Activated CD8-positive, alpha-beta memory T cell treated with anti-CD3 and anti-CD28 coated beads, Interleukin-2, amount 50 U/mL, for 4 hours (primary cell): Measurements from ENCODE around the gene MAD1L1.
"Not testable (repeated sequence)": the region's sequence is repeated elsewhere in the genome, so short reads cannot be mapped to it uniquely, and the experiment has no call there.

Experiments
- DNase-seq: peaks from one replicate; pipeline ENCODE4 v3.0.0-alpha.2; 2020

MAD1L1 gene

DNA sequence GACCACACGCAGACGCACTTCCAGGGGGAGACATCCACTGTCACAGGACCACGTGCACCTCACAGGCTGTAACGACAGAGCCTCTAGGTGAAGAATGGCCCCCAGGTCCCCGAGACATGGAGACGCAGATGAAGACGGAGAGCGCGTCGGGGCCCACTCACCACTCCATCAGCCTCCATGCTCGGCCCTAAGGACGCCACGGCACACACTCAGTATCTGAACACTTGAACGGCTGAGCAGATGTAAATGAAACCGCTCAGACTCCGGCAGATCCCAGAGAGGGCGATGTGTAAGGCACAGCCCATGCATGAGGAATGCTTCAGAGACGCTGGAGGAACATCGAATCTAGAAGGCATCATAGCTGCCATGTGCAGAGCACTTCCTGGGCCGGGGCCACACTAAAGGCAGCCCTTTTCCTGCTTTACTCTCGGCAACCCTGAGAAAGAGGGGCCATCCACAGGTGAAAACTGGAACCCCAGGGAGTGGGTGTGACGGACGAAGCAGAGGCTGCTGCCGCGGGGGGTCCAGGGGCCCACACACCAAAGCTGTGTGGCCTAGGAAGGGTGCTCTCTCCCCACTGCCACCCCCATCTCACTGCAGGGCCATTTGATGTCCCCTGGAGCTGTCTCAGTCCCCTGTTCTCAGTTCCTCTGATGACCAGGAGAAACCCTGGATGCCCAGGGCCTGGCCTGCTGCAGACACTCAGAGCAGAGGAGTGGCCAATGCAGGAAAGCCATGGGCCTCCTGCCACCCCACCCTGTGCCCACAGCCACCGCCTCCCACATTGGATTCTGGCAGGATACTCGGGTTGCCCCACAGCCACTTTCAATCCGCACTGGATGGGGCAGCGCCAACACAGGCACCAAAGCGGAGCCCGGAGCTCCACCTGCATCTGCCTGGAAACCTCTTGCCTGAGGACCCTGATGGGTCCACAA is 253.8 kb downstream of the MAD1L1 start:
- no peak for DNase-seq

DNA sequence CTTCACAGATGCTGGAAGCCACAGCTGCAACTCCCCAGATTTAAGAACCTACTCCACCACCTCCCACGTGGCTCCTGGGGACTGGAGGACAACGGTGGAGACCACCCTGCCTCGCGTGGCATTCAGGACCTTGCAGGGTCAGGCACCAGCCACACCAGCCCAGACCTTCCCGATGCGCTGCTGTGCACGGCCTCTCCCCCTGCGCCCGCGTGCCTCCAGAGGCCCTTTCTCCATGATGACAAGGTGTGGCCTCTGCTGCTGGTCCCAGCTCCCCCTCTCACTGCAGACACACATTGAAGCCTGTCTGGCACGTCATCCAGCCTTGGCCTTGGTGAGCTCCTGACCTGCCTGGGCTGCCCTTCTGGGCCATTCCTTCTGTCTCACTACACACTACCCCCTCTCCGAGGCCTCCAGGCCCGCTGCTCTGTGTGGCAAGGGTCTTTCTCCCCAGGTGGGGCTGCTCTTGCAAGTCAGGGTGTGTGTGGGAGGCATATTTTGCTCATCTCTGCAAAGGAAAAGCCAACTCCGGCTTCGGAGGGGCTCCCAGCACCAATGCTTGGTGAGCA is 254.8 kb downstream of the MAD1L1 start:
- no peak for DNase-seq

DNA sequence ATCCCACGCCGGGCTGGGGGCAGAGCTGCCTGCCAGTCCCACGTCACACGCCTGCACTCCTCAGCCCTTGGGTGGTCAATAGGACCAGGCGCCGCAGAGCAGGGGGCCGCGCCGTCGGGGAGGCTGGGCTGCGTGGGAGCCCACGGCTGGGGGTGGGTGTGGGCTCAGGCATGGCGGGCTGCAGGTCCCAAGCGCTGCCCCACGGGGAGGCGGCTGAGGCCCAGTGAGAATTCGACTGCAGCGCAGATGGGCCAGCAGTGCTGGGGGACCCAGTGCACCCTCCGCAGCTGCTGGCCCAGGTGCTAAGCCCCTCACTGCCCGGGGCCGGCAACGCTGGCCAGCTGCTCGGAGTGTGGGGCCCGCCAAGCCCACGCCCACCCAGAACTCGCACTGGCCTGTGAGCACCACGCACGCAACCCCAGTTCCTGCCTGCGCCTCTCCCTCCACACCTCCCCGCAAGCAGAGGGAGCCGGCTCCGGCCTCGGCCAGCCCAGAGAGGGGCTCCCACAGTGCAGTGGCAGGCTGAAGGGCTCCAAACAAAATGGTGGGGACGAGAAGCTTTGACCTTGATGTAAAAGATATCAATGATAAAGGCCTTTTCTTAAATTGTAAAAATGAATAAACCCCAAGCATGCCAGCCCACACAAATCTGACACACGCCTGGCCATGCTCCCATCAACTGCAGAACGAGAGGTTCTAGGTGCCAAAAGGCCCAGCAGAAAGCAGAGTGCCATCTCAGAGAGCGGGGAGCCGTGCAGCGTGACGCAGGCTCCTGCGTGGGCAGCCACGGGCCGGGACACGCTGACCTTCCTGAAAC is 255.5 kb downstream of the MAD1L1 start:
- DNase-seq: no peak

DNA sequence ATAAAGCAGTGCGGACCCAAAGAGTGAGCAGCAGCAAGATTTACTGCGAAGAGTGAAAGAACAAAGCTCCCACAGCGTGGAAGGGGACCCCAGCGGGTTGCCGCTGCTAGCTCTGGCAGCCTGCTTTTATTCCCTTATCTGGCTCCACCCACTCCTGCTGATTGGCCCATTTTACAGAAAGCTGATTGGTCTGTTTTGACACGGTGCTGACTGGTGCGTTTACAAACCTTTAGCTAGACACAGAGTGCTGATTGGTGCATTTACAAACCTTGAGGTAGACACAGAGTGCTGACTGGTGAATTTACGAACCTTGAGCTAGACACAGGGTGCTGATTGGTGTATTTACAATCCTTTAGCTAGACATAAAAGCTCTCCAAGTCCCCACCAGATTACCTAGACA is 256.2 kb downstream of the MAD1L1 start:
- not testable (repeated sequence) for DNase-seq

GRCh38 chr7:1975581-1975980 is 257.2 kb downstream of the MAD1L1 start:
- no peak for DNase-seq

- no peak for DNase-seq
Observed at GRCh38 chr7:1975179-1975578, 257.6 kb downstream of the MAD1L1 start.

DNA sequence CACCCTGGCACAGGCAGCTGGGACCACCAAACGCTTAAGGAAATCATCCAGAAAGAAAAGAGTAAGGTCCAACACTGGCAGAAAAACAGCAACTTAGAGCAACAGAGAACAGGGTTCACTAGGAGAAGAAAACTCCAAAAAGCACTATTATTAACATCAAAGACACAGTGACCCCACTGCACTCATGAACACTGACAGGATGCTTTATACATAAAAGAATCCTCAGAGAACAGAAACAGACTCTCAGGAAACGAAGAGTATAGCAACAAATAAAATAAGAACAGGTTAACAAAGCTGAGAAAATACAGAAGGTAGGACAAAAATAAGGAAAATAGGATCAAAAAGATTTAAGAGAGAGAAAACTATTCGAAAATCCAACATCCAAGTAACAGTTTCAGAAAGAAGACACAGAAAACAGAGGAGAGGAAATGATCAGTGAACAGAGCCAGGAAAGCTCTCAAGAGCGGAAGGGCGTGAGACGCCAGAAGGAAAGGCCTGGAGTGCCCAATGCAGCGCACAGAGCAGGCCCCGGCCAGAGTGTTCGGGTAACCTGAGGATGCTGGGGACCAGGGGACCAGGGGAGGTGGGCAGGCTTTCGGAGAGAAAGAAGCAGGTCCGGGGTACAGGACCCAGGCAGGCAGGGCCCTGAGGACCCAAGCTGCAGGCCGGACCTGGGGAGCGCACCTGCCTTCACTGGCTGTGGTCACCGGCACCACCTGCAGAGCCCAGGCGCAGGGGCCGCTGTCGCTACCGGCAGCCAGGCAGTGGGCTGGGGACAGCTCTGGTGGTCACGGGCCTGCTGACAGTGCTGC is 258.2 kb downstream of the MAD1L1 start:
- DNase-seq: no peak

- no peak for DNase-seq
Observed at GRCh38 chr7:1973321-1974251, 259.2 kb downstream of the MAD1L1 start.

DNA sequence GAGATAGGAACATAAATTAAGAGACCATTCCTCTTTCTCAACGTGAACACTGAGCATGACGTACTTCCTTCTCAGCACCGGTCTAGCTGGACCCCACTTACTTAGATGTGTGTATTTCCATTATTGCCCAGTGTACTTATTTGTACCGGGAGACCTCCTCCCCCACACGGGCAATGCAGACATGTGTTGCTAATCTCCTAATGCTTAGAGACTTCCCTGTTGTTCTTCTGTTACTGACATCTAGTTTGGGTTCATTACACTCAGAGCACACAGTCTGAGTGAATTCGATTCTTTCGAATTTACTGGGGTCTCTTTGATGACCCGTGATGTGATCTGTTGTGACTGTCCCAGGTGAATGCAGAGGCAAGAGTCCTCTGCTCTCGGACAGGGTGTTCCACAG is 260.0 kb downstream of the MAD1L1 start:
- no peak for DNase-seq

DNA sequence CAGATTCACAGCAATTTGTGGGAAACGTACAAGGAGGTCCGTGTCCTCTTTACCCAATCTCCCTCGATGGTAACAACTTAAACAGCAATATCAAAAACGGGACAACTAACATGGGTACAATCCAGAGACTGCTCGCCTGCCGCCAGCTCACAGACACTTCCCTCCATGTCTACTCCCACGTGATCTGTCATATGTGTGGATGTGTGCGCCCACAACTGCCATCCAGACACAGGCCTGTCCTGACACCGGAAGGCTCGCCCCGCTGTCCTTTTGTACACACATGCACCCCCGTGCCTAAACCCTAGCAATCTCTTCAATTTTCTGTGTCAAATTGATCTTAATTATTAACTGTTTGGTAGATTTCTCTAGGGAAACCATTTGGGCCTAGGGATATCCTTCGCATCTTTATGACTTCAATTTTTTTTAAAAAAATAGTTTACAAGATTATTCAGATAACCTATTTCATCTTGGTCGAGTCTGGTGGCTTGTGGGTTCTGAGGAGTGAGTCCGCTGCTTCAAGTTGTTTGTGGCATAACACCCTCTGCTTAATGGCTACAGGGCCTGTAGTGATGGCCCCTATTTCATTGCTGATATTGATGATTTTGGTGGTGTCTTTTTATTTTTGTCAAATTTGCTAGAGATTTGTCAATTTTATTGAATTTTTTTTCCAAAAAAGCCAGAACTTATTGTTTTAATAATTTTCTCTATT is 260.6 kb downstream of the MAD1L1 start:
- DNase-seq: no peak

GRCh38 chr7:1970895-1971294 is 261.9 kb downstream of the MAD1L1 start:
- no peak for DNase-seq

GRCh38 chr7:1970285-1970660 is 262.5 kb downstream of the MAD1L1 start:
- DNase-seq: not testable (repeated sequence)

GRCh38 chr7:1969459-1970284 is 263.1 kb downstream of the MAD1L1 start:
- no peak for DNase-seq

GRCh38 chr7:1968397-1969111 is 264.2 kb downstream of the MAD1L1 start:
- no peak for DNase-seq

DNA sequence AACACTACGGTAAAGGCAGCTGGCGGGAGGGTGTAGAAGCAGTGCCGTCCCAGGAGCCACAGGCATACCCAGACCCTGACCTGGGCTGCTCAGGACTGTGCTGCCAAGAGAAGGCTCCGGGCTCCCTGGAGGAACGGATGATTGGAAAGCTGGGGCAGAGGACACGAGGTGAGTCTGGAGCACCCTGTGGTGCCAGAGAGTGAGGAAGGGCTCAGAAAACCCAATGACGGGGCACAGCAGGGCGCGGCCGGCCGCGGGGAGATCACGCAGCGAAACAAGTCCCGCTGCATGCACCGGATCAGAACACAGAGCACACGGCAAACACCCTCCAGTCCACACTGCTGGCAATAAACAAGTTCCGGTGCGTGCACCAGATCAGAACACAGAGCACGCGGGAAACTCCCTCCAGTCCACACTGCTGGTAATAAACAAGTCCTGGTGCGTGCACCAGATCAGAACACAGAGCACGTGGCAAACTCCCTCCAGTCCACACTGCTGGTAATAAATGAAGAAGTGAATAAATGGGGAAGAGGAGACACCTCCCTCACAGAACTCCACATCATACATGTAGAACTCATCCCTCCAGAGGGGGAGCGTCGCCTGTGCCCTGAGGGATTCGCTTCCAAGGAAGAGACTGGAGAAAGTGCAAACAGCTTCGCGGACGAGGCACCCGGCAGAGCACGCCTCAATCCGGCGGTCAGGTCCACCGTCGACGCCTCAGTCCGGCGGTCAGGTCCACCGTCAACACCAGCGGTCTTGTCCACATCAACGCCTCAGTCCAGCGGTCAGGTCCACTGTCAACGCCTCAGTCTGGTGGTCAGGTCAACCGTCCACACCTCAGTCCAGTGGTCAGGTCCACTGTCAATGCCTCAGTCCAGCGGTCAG is 265.0 kb downstream of the MAD1L1 start:
- no peak for DNase-seq

DNA sequence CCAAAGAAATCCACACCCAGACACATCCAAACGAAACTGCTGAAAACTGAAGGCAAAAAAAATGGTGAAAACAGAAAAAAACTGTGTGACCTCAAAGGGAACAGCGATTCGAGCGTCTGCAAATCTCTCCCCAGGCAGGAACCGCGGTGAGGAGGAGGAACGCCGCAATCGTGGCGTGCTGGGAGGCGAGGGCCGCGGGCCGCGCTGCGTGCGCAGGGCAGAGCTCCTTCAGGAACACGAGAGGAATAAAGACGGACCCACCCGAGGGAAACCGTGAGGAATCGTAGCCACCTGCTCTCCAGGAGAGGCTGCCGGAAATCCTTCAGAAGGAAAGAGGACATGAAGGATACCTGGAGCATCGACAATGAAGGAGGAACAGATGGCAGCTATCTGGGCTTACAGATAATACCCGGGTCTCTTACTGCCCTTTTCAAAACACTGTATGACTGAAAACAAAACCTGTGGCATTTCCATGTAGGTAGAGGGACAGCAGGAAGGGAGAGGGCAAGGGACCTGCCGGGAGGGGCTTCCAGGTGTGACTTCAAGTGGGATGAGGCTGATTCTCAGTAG is 266.0 kb downstream of the MAD1L1 start:
- no peak for DNase-seq

- no peak for DNase-seq
Observed at GRCh38 chr7:1965579-1966294, 267.0 kb downstream of the MAD1L1 start.
